Activated T-helper 1 cell treated with anti-CD3 and anti-CD28 coated beads, Interleukin-12 subunit alpha, Interleukin-12 subunit beta, Interleukin-2, Interleukin-4 antibody, amounts not matched to agents 30 ng/mL and 10 ng/mL and 1 ng/mL, durations not matched to agents 14 hours and 24 hours and 36 hours (primary cell): Measurements from ENCODE around the gene ZNF581. TPM values are rescaled to one million over a fixed set of nuclear protein-coding genes. Genes with fewer than 3 reads are reported as not detected.
A peak's percentile ranks its signal among the peaks of the same experiment; 100 is the strongest.

Source experiments
- DNase-seq: peaks from one replicate; pipeline ENCODE4 v3.0.0; 2021; ENCODE audit warnings: low spot score
- H3K27ac Mint-ChIP-seq: one replicate; pipeline ENCODE4 v1.8.0; 2021; ENCODE audit warnings: mild to moderate bottlenecking, mixed read lengths
- H3K27me3 Mint-ChIP-seq: one replicate; pipeline ENCODE4 v1.8.0; 2022; ENCODE audit warnings: mild to moderate bottlenecking, moderate library complexity, mixed read lengths; ENCODE audit not compliant: insufficient read depth
- H3K36me3 Mint-ChIP-seq: one replicate; pipeline ENCODE4 v1.8.0; 2021; ENCODE audit warnings: low read depth, mixed read lengths
- H3K4me1 Mint-ChIP-seq: one replicate; pipeline ENCODE4 v1.8.0; 2021; ENCODE audit warnings: low read depth, mixed read lengths
- H3K4me3 Mint-ChIP-seq: one replicate; pipeline ENCODE4 v1.8.0; 2021; ENCODE audit warnings: mild to moderate bottlenecking, moderate library complexity, mixed read lengths
- H3K9me3 Mint-ChIP-seq: one replicate; pipeline ENCODE4 v1.8.0; 2021; ENCODE audit warnings: mixed read lengths
- intact Hi-C: fragments of 100-400 bp; cut with micrococcal nuclease; formaldehyde crosslinking; loops from one replicate; pipeline ENCODE4 v1.15.1; 2024
- total RNA-seq: library from RNA; stranded (reverse); gene quantifications from 2 replicates; pipeline ENCODE4 v1.2.3, GENCODE V29; 2022

ZNF581 gene
- total RNA-seq, 1 donor from 2014 or later: 36.4 TPM

DNA sequence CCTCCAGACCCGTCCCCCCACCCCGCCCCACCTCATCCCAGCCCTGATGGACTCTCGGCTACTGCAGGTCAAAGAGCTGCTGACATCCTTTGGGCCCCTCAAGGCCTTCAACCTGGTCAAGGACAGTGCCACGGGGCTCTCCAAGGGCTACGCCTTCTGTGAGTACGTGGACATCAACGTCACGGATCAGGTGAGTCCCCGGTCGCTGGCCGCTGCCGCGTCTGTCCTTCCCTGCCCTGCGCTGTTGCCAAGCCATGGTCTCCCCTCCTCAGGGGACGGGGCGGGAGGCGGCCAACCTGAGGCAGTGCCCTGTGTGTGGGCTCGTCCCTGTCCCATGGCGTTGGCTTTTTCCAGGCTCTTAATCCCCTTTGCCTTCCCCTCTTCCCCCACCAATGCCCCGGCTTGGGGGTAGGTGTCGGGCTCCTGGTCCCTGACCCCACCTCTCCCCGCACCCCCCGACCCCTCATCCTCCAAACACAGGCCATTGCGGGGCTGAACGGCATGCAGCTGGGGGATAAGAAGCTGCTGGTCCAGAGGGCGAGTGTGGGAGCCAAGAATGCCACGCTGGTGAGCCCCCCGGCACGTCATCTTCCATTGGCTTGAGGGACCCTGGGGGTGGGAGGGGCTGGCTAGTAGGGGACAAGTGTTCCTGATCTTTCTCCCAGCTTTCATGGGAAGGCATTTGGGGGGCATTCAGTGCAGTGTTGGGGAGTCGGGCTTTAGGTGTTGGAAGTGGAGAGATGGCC, 25.3 kb downstream of the ZNF581 start:
- no peak overlapping the region for H3K27ac Mint-ChIP-seq
- peaks cover 51% of the 10 kb centered on the region for H3K36me3 Mint-ChIP-seq
- peaks cover 10% of the 10 kb centered on the region for H3K4me1 Mint-ChIP-seq

DNA sequence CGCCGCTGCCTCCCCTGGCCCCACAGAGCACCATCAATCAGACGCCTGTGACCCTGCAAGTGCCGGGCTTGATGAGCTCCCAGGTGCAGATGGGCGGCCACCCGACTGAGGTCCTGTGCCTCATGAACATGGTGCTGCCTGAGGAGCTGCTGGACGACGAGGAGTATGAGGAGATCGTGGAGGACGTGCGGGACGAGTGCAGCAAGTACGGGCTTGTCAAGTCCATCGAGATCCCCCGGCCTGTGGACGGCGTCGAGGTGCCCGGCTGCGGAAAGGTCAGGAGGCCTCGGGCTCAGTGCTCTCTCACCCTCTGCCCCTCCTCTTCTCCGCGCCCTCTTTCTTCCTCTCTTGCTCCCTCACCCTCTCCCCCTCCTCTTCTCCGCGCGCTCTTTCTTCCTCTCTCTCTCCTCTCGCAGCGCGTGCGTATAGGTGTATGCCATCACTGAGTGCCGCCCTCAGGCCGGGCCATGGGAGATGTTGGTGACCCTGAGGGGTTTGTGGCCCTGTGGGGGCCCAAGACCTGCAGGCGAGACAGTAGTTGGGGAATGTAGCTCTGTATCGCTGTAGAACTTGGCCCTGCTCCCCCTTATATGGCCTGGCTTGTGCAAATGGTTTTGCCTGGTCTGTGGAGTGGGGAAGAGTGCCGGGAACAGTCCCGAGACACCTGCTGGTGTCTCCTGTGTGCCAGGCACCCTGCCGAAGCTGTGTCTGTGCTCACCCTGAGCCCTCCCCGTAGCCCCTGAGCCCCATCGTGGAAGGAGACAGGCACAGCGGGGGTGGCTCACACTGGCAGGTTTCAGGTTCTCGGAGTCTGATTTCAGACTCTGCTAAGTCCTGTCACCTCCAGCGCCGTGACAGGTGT, 26.2 kb downstream of the ZNF581 start:
- no peak for DNase-seq
- H3K4me1 Mint-ChIP-seq: peaks cover 14% of the 10 kb centered on the region
- no peak overlapping the region for H3K4me3 Mint-ChIP-seq
- intact Hi-C loops: no loop called here
- H3K27me3 Mint-ChIP-seq: no peaks in the 10 kb centered on the region
- H3K27ac Mint-ChIP-seq: no peak overlapping the region
- H3K36me3 Mint-ChIP-seq: peaks cover 49% of the 10 kb centered on the region
- no peaks in the 10 kb centered on the region for H3K9me3 Mint-ChIP-seq

More for the DNA sequence above, 25.3 kb downstream of the ZNF581 start:
- Mint-ChIP-seq H3K27me3 (no peaks in the 10 kb centered on the region), H3K9me3 (no peaks in the 10 kb centered on the region), H3K4me3 (no peak overlapping the region)
- DNase-seq: no peak
- intact Hi-C loops: no loop called here

DNA sequence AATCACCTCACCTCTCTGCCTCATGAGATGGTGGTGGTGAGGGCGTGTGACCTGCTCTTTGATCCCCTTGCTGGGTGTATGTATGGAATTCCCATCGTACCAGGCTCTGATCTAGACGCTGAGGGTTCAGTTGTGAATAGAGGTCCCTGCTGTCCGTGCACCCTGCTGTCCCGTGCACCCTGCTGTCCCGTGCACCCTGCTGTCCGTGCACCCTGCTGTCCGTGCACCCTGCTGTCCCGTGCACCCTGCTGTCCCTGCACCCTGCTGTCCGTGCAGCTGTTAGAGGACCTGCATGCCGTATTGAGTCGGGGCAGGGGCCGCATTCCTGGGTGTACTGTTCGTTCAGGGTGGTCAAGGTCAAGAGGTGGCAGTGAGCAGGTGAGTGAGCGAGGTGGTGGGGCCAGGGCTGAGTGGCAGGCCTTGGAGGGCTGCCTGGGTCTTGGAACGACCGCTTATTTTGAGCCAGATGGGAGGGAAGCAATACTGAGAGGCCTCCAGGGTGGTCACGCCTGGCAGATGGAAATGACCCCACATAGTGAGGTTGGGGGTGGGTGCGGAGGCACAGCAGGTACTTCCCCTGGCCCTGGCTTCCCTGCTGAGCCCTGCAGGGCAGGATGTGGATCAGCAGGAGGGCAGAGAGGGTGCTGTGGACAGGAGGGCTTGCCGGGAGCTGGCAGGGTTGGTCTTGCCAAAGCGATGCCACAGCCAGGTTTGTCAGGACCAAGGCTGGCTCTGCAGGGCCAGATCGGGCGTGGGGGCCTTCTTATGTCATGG, 27.0 kb downstream of the ZNF581 start:
- Mint-ChIP-seq H3K4me3 (no peak overlapping the region), H3K27ac (peak overlapping the region; percentile 18), H3K9me3 (no peaks in the 10 kb centered on the region), H3K4me1 (peaks cover 15% of the 10 kb centered on the region), H3K27me3 (no peaks in the 10 kb centered on the region), H3K36me3 (peaks cover 46% of the 10 kb centered on the region)
- intact Hi-C loops: no loop called here
- no peak for DNase-seq

DNA sequence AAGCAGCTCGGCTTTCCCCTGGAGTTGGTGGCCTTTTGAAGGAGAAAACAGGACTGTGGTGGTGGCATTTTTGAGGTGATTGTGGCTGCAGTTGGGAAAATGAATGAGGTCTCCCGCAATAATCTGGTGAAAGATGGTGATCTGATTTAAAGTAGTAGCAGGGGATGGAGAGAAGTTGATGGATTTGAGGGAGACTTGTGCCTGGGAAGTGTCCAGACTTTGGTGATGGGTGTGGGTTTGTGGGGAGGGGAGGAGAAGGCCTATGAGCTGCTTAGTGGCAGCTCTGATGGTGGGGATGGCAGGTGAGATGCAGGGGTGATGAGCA, 27.6 kb downstream of the ZNF581 start:
- no peak for DNase-seq
- peaks cover 48% of the 10 kb centered on the region for H3K36me3 Mint-ChIP-seq
- H3K9me3 Mint-ChIP-seq: no peaks in the 10 kb centered on the region
- H3K27me3 Mint-ChIP-seq: no peaks in the 10 kb centered on the region
- intact Hi-C loops: no loop called here
- H3K27ac Mint-ChIP-seq: peak overlapping the region; percentile 45
- no peak overlapping the region for H3K4me3 Mint-ChIP-seq
- H3K4me1 Mint-ChIP-seq: peaks cover 20% of the 10 kb centered on the region

DNA sequence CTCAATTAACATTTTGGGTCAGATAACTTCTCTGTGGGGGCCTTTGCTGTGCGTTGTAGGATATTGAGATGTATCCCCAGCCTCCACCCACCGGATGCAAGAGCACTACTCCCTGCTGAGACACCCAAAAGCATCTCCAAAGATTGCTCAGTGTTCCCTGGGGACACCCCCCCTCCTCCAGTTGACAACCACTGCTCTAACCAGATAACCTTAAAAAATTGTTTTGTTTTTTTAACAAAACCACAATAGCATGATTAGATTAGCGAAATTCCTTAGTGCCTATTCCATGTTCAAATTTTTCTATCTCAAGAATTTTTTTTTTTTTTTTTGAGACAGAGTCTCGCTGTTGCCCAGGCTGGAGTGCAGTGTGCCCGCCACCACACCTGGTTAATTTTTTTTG, 29.0 kb downstream of the ZNF581 start:
- no peaks in the 10 kb centered on the region for H3K27me3 Mint-ChIP-seq
- H3K4me1 Mint-ChIP-seq: peaks cover 34% of the 10 kb centered on the region
- no peak for DNase-seq
- H3K4me3 Mint-ChIP-seq: no peak overlapping the region
- no peaks in the 10 kb centered on the region for H3K9me3 Mint-ChIP-seq
- peaks cover 42% of the 10 kb centered on the region for H3K36me3 Mint-ChIP-seq
- intact Hi-C loops: no loop called here
- no peak overlapping the region for H3K27ac Mint-ChIP-seq

DNA sequence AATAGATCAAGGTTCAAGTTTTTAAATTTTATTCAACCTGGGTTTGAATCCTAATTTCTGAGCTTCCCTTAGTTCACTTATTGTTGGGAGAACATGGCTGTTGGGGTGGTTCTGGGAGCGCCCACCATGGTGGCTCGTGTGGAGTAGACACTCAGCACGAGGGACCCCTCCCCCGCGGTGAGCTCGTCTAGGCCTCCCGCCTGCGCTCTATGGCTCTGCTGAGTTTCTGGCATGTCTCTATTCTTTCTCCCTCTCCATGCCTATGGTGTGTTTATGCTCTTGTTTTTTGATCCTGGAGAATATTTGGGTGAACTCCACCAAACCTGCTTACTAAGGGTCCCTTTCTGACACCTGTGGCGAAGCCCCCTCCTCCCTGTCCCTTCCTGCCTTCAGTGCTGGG, 30.0 kb downstream of the ZNF581 start:
- peak overlapping the region; percentile 72 for H3K27ac Mint-ChIP-seq
- DNase-seq: no peak
- no peaks in the 10 kb centered on the region for H3K27me3 Mint-ChIP-seq
- peaks cover 41% of the 10 kb centered on the region for H3K4me1 Mint-ChIP-seq
- peaks cover 43% of the 10 kb centered on the region for H3K36me3 Mint-ChIP-seq
- H3K4me3 Mint-ChIP-seq: no peak overlapping the region
- H3K9me3 Mint-ChIP-seq: no peaks in the 10 kb centered on the region
- intact Hi-C loops: no loop called here

DNA sequence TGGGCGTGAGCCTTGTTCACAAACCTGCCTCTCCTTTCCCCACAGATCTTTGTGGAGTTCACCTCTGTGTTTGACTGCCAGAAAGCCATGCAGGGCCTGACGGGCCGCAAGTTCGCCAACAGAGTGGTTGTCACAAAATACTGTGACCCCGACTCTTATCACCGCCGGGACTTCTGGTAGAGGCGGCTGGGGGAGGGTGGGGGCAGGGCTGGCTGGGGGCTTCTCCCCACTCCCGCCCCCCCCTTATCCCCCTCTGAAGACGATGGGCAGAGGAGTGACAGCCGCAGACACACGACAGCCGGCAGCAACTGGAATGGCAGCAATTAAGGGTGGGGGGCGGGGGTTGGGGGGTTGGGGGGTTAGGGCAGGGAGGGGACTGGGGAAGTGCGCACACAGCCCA, 30.4 kb downstream of the ZNF581 start:
- intact Hi-C loops: loop anchor here (2.0 kb wide), 1 partner anchor 39 kb away; no protein-coding TSS in a partner anchor
- Mint-ChIP-seq H3K36me3 (peaks cover 47% of the 10 kb centered on the region), H3K4me3 (no peak overlapping the region), H3K4me1 (peaks cover 41% of the 10 kb centered on the region), H3K27ac (peak overlapping the region; percentile 72), H3K9me3 (no peaks in the 10 kb centered on the region), H3K27me3 (no peaks in the 10 kb centered on the region)
- DNase-seq: no peak

DNA sequence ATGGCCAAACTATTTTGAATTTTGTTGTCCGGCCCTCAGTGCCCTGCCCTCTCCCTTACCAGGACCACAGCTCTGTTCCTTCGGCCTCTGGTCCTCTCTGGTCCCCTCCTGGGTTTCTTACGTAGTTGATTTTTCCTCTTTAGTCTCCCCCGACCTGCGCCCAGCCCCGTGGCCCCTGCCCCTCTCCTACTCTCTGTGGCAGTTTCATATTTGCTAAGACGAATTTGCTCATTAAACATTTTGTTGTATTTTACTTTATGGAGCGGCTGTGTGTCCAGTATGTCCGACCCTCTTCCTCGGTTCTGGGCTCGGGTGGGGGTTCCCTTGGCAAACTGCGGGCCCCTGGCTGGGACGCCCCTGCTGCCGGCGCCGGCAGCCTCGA, 31.0 kb downstream of the ZNF581 start:
- no peak for DNase-seq
- H3K27ac Mint-ChIP-seq: peak overlapping the region; percentile 73
- intact Hi-C loops: loop anchor here (2.0 kb wide), 1 partner anchor 40 kb away; no protein-coding TSS in a partner anchor
- peak overlapping the region; percentile 40 for H3K4me3 Mint-ChIP-seq
- H3K9me3 Mint-ChIP-seq: no peaks in the 10 kb centered on the region
- H3K27me3 Mint-ChIP-seq: no peaks in the 10 kb centered on the region
- peaks cover 47% of the 10 kb centered on the region for H3K36me3 Mint-ChIP-seq
- peaks cover 42% of the 10 kb centered on the region for H3K4me1 Mint-ChIP-seq

DNA sequence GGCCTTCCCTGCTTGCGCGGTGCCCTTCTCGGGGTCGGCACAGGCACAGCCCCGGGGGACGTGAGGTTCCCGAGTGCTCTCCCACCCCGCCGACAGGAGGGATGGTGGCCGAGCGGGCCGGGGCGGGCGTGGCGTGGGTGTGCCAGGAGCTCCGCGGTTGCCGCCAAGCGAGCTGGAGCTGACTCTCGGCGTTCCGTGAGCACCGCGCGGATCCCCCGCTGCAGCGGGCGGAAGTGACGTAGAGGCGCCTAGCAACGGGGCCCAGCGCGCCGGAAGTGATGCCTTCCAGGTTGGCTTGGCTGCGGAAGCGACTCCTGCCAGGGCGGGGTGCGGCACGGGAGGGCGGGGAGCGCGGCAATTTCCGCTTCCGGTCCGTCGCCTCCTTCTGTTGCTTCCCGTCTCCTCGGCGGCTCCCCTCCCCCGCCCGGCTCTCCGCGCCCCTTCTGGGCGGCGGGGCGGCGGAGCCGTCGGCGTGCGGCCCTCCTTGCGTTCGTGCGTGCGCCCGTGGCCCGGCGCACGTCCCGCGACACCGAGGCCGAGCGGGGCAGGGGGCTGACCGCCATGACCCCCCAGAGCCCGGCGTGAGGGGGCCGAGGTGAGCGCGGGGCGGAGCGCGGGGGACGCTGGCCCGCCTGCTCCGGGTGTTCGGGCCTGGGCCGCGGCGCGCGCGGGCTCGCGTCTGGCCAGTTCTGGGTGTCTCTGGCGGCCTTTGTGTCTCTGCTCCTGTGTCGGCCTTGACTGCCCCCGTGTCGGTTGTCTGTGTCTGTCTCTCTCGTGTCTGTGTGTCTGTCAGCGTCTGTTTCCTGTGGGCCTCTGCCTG, 31.6 kb downstream of the ZNF581 start, which contains the start of gene EPN1:
TSS of gene EPN1 (plus strand) at position 386 of the 820 bp plus-strand sequence. CDS start 3,402 bp downstream, outside the sequence.
- peaks cover 50% of the 10 kb centered on the region for H3K36me3 Mint-ChIP-seq
- H3K27ac Mint-ChIP-seq: peak within 1 kb of the TSS; percentile 95
- H3K9me3 Mint-ChIP-seq: no peaks in the 10 kb centered on the region

DNA sequence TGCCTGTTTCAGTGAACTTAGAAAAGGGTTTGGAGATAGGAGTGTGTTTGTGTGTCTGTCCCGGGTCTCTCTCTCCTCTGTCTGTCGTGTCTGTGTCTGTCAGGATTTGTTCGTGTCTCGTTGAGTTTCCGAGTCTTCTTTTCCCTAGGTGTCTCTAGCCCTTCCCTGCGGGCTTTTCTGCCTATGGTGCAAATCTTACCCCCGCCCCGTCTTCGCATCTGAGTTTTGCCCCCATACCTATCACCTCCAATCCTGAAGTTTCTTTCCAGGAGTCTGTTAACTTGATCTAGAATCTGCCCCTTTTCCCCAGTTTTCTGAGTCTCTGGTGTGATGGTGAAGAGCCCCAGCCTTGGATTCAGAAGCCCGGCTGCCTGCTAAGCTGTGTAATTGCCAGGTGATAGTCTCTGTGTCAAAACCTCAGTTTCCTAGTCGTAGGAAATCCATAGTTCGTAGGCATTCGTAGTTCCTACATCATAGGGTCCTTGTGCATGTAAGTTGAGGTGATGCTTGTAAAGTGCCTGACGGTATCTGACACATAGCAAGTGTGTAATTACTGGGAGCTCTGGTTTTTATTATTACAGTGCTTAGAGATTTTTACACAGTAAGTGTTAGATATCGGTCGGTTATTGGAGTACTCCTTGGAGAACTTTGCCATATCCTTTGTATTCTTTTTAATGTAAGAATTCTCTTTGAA, 32.4 kb downstream of the ZNF581 start:
- peaks cover 44% of the 10 kb centered on the region for H3K36me3 Mint-ChIP-seq
- DNase-seq: no peak
- no peaks in the 10 kb centered on the region for H3K9me3 Mint-ChIP-seq
- H3K4me1 Mint-ChIP-seq: peaks cover 46% of the 10 kb centered on the region
- peak overlapping the region; percentile 98 for H3K4me3 Mint-ChIP-seq
- intact Hi-C loops: loop anchor here (1.0 to 5.0 kb wide), 7 partner anchors 21 to 670 kb away; partner anchors contain the start of genes U2AF2, ZNF444, ZNF581 and ZNF787
- no peaks in the 10 kb centered on the region for H3K27me3 Mint-ChIP-seq
- peak overlapping the region; percentile 95 for H3K27ac Mint-ChIP-seq

More for the DNA sequence above, 31.6 kb downstream of the ZNF581 start, which contains the start of gene EPN1:
- intact Hi-C loops: loop anchor here (1.0 to 5.0 kb wide), 7 partner anchors 20 to 669 kb away; partner anchors contain the start of genes U2AF2, ZNF444, ZNF581 and ZNF787
- peak; percentile 94 for DNase-seq
- Mint-ChIP-seq H3K4me3 (peak within 1 kb of the TSS; percentile 98), H3K4me1 (peaks cover 47% of the 10 kb centered on the region), H3K27me3 (no peaks in the 10 kb centered on the region)

DNA sequence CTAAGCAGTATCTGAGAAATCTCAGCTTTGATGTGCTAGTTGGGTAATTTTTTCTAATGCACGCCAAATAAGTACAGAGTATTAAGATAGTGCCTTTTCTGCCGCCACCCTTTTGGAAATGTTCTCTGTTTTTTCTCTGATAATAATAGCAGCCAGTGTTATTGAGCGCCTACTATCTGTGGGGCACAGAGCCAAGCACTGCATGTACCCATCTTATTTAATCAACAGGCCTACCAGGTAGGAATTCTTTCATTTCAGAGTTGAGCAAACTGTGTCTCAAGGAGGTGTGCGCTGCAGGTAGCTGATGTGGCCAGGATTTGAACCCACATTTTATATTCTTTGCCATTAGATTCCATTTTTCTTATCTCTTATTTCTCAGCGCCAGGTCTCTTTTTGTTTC, 32.9 kb downstream of the ZNF581 start:
- Mint-ChIP-seq H3K27ac (peak overlapping the region; percentile 18), H3K4me1 (peaks cover 40% of the 10 kb centered on the region), H3K36me3 (peaks cover 41% of the 10 kb centered on the region), H3K27me3 (no peaks in the 10 kb centered on the region), H3K4me3 (peak overlapping the region; percentile 98), H3K9me3 (no peaks in the 10 kb centered on the region)
- intact Hi-C loops: loop anchor here (5.0 kb wide), 1 partner anchor 446 kb away; the partner anchor contains the start of gene ZNF787
- DNase-seq: no peak
